HUES48 (cell line): Measurements from ENCODE around the gene SH2D2A.

ENCODE experiments used
- H3K27ac ChIP-seq: one replicate; pipeline ENCODE4 v1.7.0; 2013; ENCODE audit warnings: low read depth, low read length, inconsistent platforms
- H3K27me3 ChIP-seq: 2 replicates; pipeline ENCODE4 v1.6.1; 2013; ENCODE audit warnings: mild to moderate bottlenecking, low read length; ENCODE audit not compliant: control insufficient read depth, insufficient read depth
- H3K36me3 ChIP-seq: 2 replicates; pipeline ENCODE4 v1.6.1; 2013; ENCODE audit warnings: low read length; ENCODE audit not compliant: control insufficient read depth, insufficient read depth
- H3K4me1 ChIP-seq: 2 replicates; pipeline ENCODE4 v1.6.1; 2013; ENCODE audit warnings: mild to moderate bottlenecking, low read length; ENCODE audit not compliant: control insufficient read depth, insufficient read depth
- H3K4me3 ChIP-seq: 2 replicates; pipeline ENCODE4 v1.5.1; 2013; ENCODE audit warnings: mild to moderate bottlenecking, low read depth, low read length
- H3K9ac ChIP-seq: 2 replicates; pipeline ENCODE4 v1.6.1; 2013; ENCODE audit warnings: mild to moderate bottlenecking, low read depth, low read length, moderate library complexity
- H3K9me3 ChIP-seq: 2 replicates; pipeline ENCODE4 v1.6.1; 2013; ENCODE audit warnings: low read length; ENCODE audit not compliant: control insufficient read depth, insufficient read depth

The SH2D2A gene

DNA sequence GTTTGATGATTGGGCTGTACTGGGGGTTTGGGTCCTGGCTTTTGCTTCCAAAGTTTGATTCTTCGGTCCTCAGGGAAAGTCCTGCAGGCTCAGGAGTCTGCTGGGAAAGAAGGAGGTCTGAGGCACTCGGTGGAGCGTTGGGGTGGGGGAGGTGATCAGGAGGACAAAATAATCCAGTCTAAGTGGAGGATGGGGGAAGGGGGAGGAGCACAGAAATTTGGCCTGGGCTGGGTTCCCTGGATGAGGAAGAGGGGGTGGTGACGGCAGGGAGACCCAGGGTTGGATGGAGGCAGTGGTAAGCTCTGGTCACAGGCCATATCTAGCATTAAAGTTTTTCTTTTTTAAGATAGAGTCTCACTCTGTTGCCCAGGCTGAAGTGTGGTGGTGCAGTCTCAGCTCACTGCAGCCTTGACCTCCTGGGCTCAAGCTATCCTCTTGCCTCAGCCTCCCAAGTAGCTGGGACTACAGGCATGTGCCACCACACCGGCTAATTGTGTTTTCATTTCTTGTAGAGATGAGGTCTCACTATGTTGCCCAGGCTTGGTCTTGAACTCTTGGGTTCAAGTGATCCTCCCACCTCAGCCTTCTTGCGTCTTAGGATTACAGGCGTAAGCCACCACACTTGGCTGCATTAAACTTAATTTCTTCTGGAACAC lies 6.8 kb downstream of the SH2D2A start:
- H3K9me3 ChIP-seq: no peaks in the 10 kb centered on the region
- H3K9ac ChIP-seq: no peak overlapping the region
- no peaks in the 10 kb centered on the region for H3K36me3 ChIP-seq
- H3K4me1 ChIP-seq: peaks cover 8% of the 10 kb centered on the region; the same call in 1 of the 2 replicates
- H3K27me3 ChIP-seq: peaks cover 33% of the 10 kb centered on the region
- H3K27ac ChIP-seq: no peak overlapping the region
- no peak overlapping the region for H3K4me3 ChIP-seq

DNA sequence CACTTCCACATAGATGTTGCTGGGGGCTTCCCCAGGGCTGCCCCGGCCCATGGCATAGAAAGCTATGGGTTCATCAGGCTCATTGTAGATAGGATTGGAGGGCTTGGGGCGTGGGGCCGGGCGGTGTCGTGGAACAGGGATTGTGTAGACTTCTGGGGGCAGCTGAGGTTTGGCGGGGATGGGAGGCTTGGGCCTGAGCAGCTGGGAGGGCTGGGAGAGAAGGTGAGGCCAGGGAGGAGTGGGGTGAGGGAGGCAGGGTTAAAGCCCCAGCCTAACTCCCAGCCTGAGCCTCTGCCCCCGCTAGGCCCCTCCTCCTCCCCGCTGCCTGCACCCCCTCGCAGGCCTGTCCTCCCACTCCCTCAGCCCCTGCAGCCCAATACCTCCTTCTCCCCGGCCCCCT lies 7.4 kb downstream of the SH2D2A start:
- no peak overlapping the region for H3K9ac ChIP-seq
- no peak overlapping the region for H3K4me3 ChIP-seq
- H3K27me3 ChIP-seq: peaks cover 28% of the 10 kb centered on the region
- no peaks in the 10 kb centered on the region for H3K9me3 ChIP-seq
- H3K4me1 ChIP-seq: peaks cover 8% of the 10 kb centered on the region; the same call in 1 of the 2 replicates
- H3K27ac ChIP-seq: no peak overlapping the region
- H3K36me3 ChIP-seq: no peaks in the 10 kb centered on the region

GRCh38 chr1:156808186-156809030 lies 8.2 kb downstream of the SH2D2A start:
- Histone ChIP-seq H3K9me3 (no peaks in the 10 kb centered on the region), H3K4me3 (no peak overlapping the region), H3K27ac (no peak overlapping the region), H3K27me3 (peaks cover 19% of the 10 kb centered on the region), H3K36me3 (no peaks in the 10 kb centered on the region), H3K4me1 (peaks cover 5% of the 10 kb centered on the region; the same call in 1 of the 2 replicates), H3K9ac (no peak overlapping the region)

DNA sequence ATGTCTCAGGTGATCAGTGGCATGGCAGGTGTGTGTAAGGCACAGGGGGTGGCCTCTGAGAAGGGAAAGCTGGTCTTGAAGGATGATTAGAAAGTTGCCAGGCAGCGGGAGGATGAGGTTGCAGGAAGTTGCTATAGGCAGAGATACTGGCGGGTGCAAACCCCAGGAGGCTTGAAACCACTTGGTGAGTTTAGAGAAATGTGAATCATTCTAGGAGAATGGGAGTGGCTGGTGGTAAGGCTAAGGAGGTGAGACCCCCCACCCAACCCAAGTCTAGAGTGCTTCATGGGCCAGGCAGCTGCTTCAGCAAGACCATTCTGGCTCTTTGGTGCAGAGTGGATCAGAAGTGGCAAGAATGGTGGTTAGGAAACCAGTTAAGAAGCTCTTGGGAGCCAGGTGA lies 9.0 kb downstream of the SH2D2A start:
- Histone ChIP-seq H3K36me3 (no peaks in the 10 kb centered on the region), H3K9me3 (no peaks in the 10 kb centered on the region), H3K4me1 (no peaks in the 10 kb centered on the region), H3K9ac (no peak overlapping the region), H3K27ac (no peak overlapping the region), H3K4me3 (no peak overlapping the region), H3K27me3 (peaks cover 11% of the 10 kb centered on the region)

GRCh38 chr1:156806512-156807440 lies 9.9 kb downstream of the SH2D2A start:
- no peak overlapping the region for H3K4me3 ChIP-seq
- H3K36me3 ChIP-seq: 0 out of 2 replicates have a peak, but pooled peaks cover 3% of the 10 kb centered on the region
- no peak overlapping the region for H3K27ac ChIP-seq
- no peaks in the 10 kb centered on the region for H3K9me3 ChIP-seq
- 0 out of 2 replicates have a peak, but pooled peaks cover 3% of the 10 kb centered on the region for H3K27me3 ChIP-seq
- no peaks in the 10 kb centered on the region for H3K4me1 ChIP-seq
- no peak overlapping the region for H3K9ac ChIP-seq

DNA sequence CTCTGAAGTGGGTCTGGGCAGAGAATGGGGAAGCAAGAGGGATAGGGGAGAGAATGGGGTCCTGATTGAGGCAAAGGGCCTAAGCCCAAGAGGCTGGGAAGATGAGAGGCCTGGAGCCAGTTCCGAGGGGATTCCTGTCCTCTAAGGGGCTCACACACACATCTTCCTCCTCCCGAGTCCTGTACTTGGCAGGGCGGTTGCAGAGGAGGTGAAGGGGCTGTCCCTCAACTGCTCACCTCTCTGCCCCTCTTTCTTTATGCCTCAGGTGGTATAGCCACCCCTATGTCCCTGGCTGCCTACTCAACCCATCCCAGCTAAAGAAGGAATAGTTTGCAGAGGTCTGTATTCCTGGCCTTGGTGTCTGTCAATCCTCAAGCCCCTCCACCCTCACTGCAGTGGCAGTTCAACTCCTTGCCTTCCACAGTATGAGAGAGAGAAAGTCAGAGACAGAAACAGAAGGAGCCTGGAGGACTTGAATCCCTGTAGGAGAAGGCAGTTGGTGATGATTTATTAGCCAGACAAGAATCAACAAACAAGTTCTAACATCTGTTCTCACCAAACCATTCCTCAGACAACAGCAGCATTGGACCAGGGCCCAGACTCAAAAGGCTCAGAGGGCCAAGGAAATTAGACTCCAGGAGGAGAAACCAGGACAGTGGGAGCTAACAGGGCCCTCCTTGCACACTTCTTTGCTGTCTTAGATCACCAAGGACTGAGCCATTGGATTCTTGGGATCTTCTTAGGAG lies 10.7 kb downstream of the SH2D2A start:
- H3K9ac ChIP-seq: no peak overlapping the region
- peaks cover 9% of the 10 kb centered on the region for H3K36me3 ChIP-seq
- H3K4me3 ChIP-seq: no peak overlapping the region
- no peak overlapping the region for H3K27ac ChIP-seq
- H3K9me3 ChIP-seq: no peaks in the 10 kb centered on the region
- no peaks in the 10 kb centered on the region for H3K27me3 ChIP-seq
- H3K4me1 ChIP-seq: no peaks in the 10 kb centered on the region

DNA sequence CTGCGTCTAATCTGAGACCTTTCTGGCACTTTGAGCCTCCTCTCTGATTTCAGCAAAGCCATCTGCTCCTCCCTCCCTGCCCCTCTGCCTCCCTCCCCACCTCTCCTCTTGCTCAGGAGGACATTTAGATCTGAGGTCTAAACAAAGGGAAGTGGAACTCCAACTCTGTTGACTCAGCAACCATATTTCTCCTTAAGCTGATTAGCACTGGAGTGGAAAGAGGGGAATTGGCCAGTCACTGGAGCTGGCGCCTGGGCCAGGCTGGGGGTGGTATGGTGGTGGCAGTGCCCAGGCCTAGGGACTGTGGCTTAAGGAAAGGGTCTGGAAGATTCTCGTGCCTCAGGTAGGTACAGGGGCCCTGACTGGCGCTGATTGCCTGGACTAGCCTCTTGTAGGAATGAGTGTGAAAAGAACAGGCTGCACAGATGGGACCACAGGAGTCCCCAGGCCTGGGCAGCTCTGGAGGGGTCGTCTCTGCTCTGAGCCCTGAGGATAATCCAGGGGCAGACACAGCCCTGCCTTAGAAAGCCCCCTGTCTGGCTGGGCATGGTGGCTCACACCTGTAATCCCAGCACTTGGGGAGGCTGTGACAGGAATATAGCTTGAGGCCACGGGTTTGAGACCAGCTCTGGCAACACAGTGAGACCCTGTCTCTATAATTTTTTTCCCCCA lies 11.9 kb downstream of the SH2D2A start:
- Histone ChIP-seq H3K4me1 (no peaks in the 10 kb centered on the region), H3K27ac (no peak overlapping the region), H3K9me3 (no peaks in the 10 kb centered on the region), H3K4me3 (no peak overlapping the region), H3K27me3 (no peaks in the 10 kb centered on the region), H3K9ac (no peak overlapping the region), H3K36me3 (peaks cover 21% of the 10 kb centered on the region)

DNA sequence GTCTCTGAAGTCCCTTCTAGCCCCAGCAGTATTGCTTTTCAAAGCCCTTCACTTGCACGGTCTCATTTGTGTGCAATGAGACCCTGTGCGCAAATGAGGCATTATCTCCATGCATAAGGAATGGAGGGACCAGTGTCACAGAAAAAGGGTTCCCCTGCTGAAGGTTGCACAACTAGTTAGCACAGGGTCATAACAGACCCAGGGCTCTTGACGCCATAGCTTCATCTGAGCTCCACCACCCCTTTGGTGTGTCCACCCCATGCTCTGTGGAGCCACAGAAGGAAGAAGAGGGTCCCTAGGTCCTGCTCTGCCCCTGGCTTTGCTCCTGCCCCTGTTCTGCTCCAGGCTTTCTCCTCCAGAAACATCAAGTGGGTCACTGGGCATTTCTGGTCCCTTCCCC lies 12.6 kb downstream of the SH2D2A start:
- H3K36me3 ChIP-seq: peaks cover 28% of the 10 kb centered on the region
- no peaks in the 10 kb centered on the region for H3K9me3 ChIP-seq
- no peak overlapping the region for H3K4me3 ChIP-seq
- H3K9ac ChIP-seq: no peak overlapping the region
- no peaks in the 10 kb centered on the region for H3K27me3 ChIP-seq
- no peak overlapping the region for H3K27ac ChIP-seq
- no peaks in the 10 kb centered on the region for H3K4me1 ChIP-seq

- no peaks in the 10 kb centered on the region for H3K27me3 ChIP-seq
- H3K4me3 ChIP-seq: no peak overlapping the region
- no peak overlapping the region for H3K9ac ChIP-seq
- H3K27ac ChIP-seq: no peak overlapping the region
- H3K9me3 ChIP-seq: no peaks in the 10 kb centered on the region
- H3K4me1 ChIP-seq: no peaks in the 10 kb centered on the region
- peaks cover 35% of the 10 kb centered on the region for H3K36me3 ChIP-seq
Observed at GRCh38 chr1:156803086-156803851, 13.4 kb downstream of the SH2D2A start.
